M059J (cell line): ENCODE measurements around the gene ASNS. TPM values are rescaled to one million over a fixed set of nuclear protein-coding genes. Genes with fewer than 3 reads are reported as not detected.
"Not testable (repeated sequence)": the region's sequence is repeated elsewhere in the genome, so short reads cannot be mapped to it uniquely, and the experiment has no call there.

Experiments used
- DNase-seq: peaks from one replicate; pipeline ENCODE4 v3.0.0-alpha.2; 2012; ENCODE audit warnings: low read depth
- total RNA-seq: library from RNA; depleted of rRNA; stranded (reverse); fragments of >200 nt; shearing (Covaris generic); gene quantifications from 2 replicates; pipeline ENCODE4 v1.2.3, GENCODE V29; 2014; rRNA removed

Gene ASNS
- 15.3 and 18.1 TPM in 2 replicates for total RNA-seq

GRCh38 chr7:97872025-97872669 lies at the start of gene ASNS:
TSS of gene ASNS (minus strand) at chr7:97872408. CDS start at chr7:97869156, 3,252 bp downstream.
- peak; percentile 89 for DNase-seq

- not testable (repeated sequence) for DNase-seq
These were observed 49.0 kb upstream of the ASNS start for GRCh38 chr7:97921254-97921653.

GRCh38 chr7:97915267-97915666 lies 43.1 kb upstream of the ASNS start:
- DNase-seq = not testable (repeated sequence)

- not testable (repeated sequence) for DNase-seq
These were observed 40.1 kb upstream of the ASNS start for GRCh38 chr7:97912294-97912693.

GRCh38 chr7:97896893-97897292 lies 24.7 kb upstream of the ASNS start:
- not testable (repeated sequence) for DNase-seq

- DNase-seq = not testable (repeated sequence)
These were observed 19.5 kb upstream of the ASNS start for GRCh38 chr7:97891721-97892120.

- DNase-seq = peak; percentile 5
These were observed 7.3 kb upstream of the ASNS start for GRCh38 chr7:97879527-97879926.

- not testable (repeated sequence) for DNase-seq
These were observed 2.7 kb upstream of the ASNS start for GRCh38 chr7:97874894-97875293.

GRCh38 chr7:97873606-97874005 lies 1.4 kb upstream of the ASNS start:
- no peak for DNase-seq

GRCh38 chr7:97871659-97872024 lies 566 bp downstream of the ASNS start:
- DNase-seq = no peak

GRCh38 chr7:97868788-97869187 lies 3.4 kb downstream of the ASNS start:
- DNase-seq = no peak

GRCh38 chr7:97868314-97868713 lies 3.9 kb downstream of the ASNS start:
- DNase-seq = no peak

- DNase-seq = no peak
These were observed 7.1 kb downstream of the ASNS start for GRCh38 chr7:97865104-97865503.

GRCh38 chr7:97859606-97860204 lies 12.5 kb downstream of the ASNS start:
- no peak for DNase-seq

- DNase-seq = no peak
These were observed 14.0 kb downstream of the ASNS start for GRCh38 chr7:97858221-97858620.

- DNase-seq = no peak
These were observed 14.7 kb downstream of the ASNS start for GRCh38 chr7:97857544-97857943.

GRCh38 chr7:97851683-97852082 lies 20.5 kb downstream of the ASNS start:
- no peak for DNase-seq

GRCh38 chr7:97850262-97851031 lies 21.8 kb downstream of the ASNS start:
- DNase-seq = not testable (repeated sequence)

- DNase-seq = no peak
These were observed 24.4 kb downstream of the ASNS start for GRCh38 chr7:97847791-97848190.

GRCh38 chr7:97846945-97847344 lies 25.3 kb downstream of the ASNS start:
- DNase-seq = no peak

- peak; percentile 29 for DNase-seq
These were observed 26.5 kb downstream of the ASNS start for GRCh38 chr7:97845622-97846203.

GRCh38 chr7:97844036-97844435 lies 28.2 kb downstream of the ASNS start:
- DNase-seq = peak; percentile 17
